Esophagus muscularis mucosa (tissue), 4 donors: Measurements from ENCODE around the gene HIBCH. TPM values are rescaled to one million over a fixed set of nuclear protein-coding genes. Genes with fewer than 3 reads are reported as not detected.

Source experiments
- DNase-seq: peaks from one replicate; pipeline ENCODE4 v3.0.0-alpha.2; 2017; ENCODE audit errors: extremely low spot score
- H3K27ac ChIP-seq, 4 donors: fragments of 200-600 bp; sonication (generic); replicated peaks in 1 of 4; 1 replicate in 3 of 4; 2 replicates in 1 of 4; pipeline ENCODE4 v1.5.1; 2016 to 2019; ENCODE audit warnings: mild to moderate bottlenecking in 1 of 4
- H3K27me3 ChIP-seq, 4 donors: fragments of 200-600 bp; sonication (generic); one replicate each; pipeline versions ENCODE4 v1.5.1 to v1.6.0; 2016 to 2019
- H3K36me3 ChIP-seq, 4 donors: fragments of 200-600 bp; sonication (generic); one replicate each; pipeline ENCODE4 v1.5.1; 2016 to 2019
- H3K4me1 ChIP-seq, 4 donors: fragments of 200-600 bp; sonication (generic); one replicate each; pipeline ENCODE4 v1.5.1; 2016 to 2019
- H3K4me3 ChIP-seq, 4 donors: fragments of 200-600 bp; sonication (generic); 1 replicate in 2 of 4; 2 replicates in 2 of 4; pipeline ENCODE4 v1.5.1; 2016 to 2019; ENCODE audit warnings: mild to moderate bottlenecking in 4 of 4, moderate library complexity in 1 of 4
- H3K9me3 ChIP-seq, 4 donors: fragments of 200-600 bp; sonication (generic); 1 replicate in 3 of 4; 2 replicates in 1 of 4; pipeline ENCODE4 v1.5.1; 2016 to 2019
- CTCF ChIP-seq, 3 experiments: fragments of 200-600 bp in 2 of 3; fragments of 450-650 bp in 1 of 3; sonication (generic) in 2 of 3; IDR thresholded peaks; one replicate each; pipeline ENCODE4 v1.5.1; 2017 to 2019; ENCODE audit warnings: antibody characterized with exemption in 3 of 3, mild to moderate bottlenecking in 2 of 3, moderate library complexity in 1 of 3
- EP300 ChIP-seq: sonication (generic); formaldehyde crosslinking; IDR thresholded peaks from one replicate; pipeline ENCODE4 v1.6.1; 2017; ENCODE audit warnings: antibody characterized with exemption
- POLR2A ChIP-seq: fragments of 450-650 bp; IDR thresholded peaks from one replicate; pipeline ENCODE4 v1.6.1; 2017; ENCODE audit warnings: antibody characterized with exemption, moderate library complexity, mild to moderate bottlenecking, low read depth
- POLR2AphosphoS5 ChIP-seq, 2 donors: sonication (generic); formaldehyde crosslinking; IDR thresholded peaks; one replicate each; pipeline ENCODE4 v1.6.1; 2017; ENCODE audit warnings: antibody characterized with exemption in 2 of 2
- WGBS: methylation state at CpG from one replicate; pipeline ENCODE4 v1.1.5; 2018; 5-methylcytosine and 5-hydroxymethylcytosine counted together
- intact Hi-C: fragments of 100-400 bp; cut with DNase I; formaldehyde crosslinking; loops from one replicate; pipeline ENCODE4 v1.15.1; 2023
- total RNA-seq, 4 donors: library from RNA; depleted of rRNA; stranded (reverse); fragments of >200 nt; gene quantifications; one replicate each; pipeline versions ENCODE4 v1.1.0 to v1.2.1, GENCODE V29; 2016

Gene HIBCH
- total RNA-seq, 4 donors from 2014 or later = 12.3 to 20.2 (median 15.5) TPM

GRCh38 chr2:190266314-190266713 is 53.3 kb downstream of the HIBCH start:
- no peak for DNase-seq
- H3K9me3 ChIP-seq = no peaks in the 10 kb centered on the region
- intact Hi-C loops = no loop called here
- H3K4me1 ChIP-seq = no peaks in the 10 kb centered on the region
- H3K27ac ChIP-seq = no peak overlapping the region
- peaks cover 0 to 2% (median 0%) of the 10 kb centered on the region in 4 donors for H3K36me3 ChIP-seq
- TF ChIP-seq CTCF (IDR thresholded peaks at IDR 0.05) = no peak
- no peak for TF ChIP-seq POLR2A
- no peak for TF ChIP-seq POLR2AphosphoS5 (IDR thresholded peaks at IDR 0.05)
- TF ChIP-seq EP300 = no peak
- H3K4me3 ChIP-seq = no peak overlapping the region
- WGBS = 95% methylated on average over 9 of the region's 9 CpGs
- no peaks in the 10 kb centered on the region for H3K27me3 ChIP-seq

DNA sequence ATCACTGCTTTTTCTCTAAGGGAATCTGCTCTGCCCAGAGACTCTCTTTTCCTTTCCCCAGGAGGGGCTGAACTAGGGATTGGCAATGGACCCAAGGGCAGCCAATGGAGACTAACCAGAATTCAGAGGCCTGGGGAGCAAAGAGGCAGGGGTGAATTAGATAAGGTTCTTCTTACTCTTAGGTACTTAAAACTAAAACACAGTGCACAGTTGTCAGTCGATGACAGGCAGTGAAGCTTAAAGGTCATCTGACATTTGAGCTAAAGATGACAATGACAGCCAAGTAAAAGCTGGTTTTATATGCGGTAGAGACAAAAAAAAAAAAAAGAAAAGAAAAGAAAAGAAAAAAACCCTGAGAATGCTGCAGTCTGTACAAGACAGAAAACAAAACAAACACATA is 57.8 kb downstream of the HIBCH start:
- 88% methylated on average over 2 of the region's 2 CpGs for WGBS
- intact Hi-C loops = no loop called here
- no peaks in the 10 kb centered on the region for H3K9me3 ChIP-seq

DNA sequence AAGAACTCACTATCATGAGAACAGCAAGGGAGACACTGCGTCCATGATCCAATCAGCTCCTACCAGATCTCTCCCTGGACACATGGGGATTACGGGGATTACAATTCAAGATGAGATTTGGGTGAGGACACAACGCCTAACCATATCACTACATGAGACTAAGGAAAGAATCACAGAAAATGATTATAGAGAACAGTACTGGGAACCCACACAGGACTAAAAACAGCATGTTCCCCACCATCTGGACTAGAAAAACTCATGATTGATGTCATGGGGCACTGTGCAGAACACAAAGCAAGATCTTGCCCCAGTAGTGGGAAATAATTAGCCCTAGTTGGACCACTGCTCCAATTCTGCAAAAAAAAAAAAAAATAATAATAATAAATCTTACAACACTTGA is 63.5 kb downstream of the HIBCH start:
- H3K36me3 ChIP-seq = peaks cover 0 to 60% (median 25%) of the 10 kb centered on the region in 4 donors
- no peaks in the 10 kb centered on the region for H3K4me1 ChIP-seq
- no peaks in the 10 kb centered on the region for H3K27me3 ChIP-seq
- no peak overlapping the region for H3K4me3 ChIP-seq
- TF ChIP-seq POLR2AphosphoS5 (IDR thresholded peaks at IDR 0.05) = no peak
- TF ChIP-seq POLR2A = no peak
- no peak for TF ChIP-seq EP300
- TF ChIP-seq CTCF (IDR thresholded peaks at IDR 0.05) = no peak
- DNase-seq = no peak
- no peak overlapping the region for H3K27ac ChIP-seq
- intact Hi-C loops = no loop called here
- 100% methylated on average over 3 of the region's 3 CpGs for WGBS
- H3K9me3 ChIP-seq = no peaks in the 10 kb centered on the region

More for the DNA sequence above, 57.8 kb downstream of the HIBCH start:
- no peak overlapping the region for H3K4me3 ChIP-seq
- H3K36me3 ChIP-seq = peaks cover 0 to 27% (median 10%) of the 10 kb centered on the region in 4 donors
- TF ChIP-seq EP300 (no peak), CTCF (IDR thresholded peaks at IDR 0.05) (no peak), POLR2A (no peak), POLR2AphosphoS5 (IDR thresholded peaks at IDR 0.05) (no peak)
- DNase-seq = no peak
- no peaks in the 10 kb centered on the region for H3K27me3 ChIP-seq
- no peaks in the 10 kb centered on the region for H3K4me1 ChIP-seq
- H3K27ac ChIP-seq = no peak overlapping the region

- Histone ChIP-seq H3K9me3 (no peaks in the 10 kb centered on the region), H3K4me1 (no peaks in the 10 kb centered on the region), H3K4me3 (no peak overlapping the region), H3K36me3 (peaks cover 0 to 61% (median 27%) of the 10 kb centered on the region in 4 donors), H3K27me3 (no peaks in the 10 kb centered on the region), H3K27ac (no peak overlapping the region)
- intact Hi-C loops = no loop called here
- over 99% methylated on average over 3 of the region's 3 CpGs for WGBS
- DNase-seq = no peak
- no peak for TF ChIP-seq POLR2AphosphoS5 (IDR thresholded peaks at IDR 0.05)
- no peak for TF ChIP-seq POLR2A
- no peak for TF ChIP-seq EP300
- no peak for TF ChIP-seq CTCF (IDR thresholded peaks at IDR 0.05)
These were observed 64.0 kb downstream of the HIBCH start for GRCh38 chr2:190255676-190256075.
